Ishikawa (cell line): ENCODE results near the gene DCTN1.

Experiments used
- CEBPB ChIP-seq: IDR thresholded peaks from 2 replicates; pipeline ENCODE4 v1.6.1; 2012
- CREB1 ChIP-seq: IDR thresholded peaks from 2 replicates; pipeline ENCODE4 v1.6.1; 2012; ENCODE audit warnings: low read depth
- EGR1 ChIP-seq: IDR thresholded peaks from 2 replicates; pipeline ENCODE4 v1.6.1; 2012
- EP300 ChIP-seq: IDR thresholded peaks from 2 replicates; pipeline ENCODE4 v1.6.1; 2012; ENCODE audit warnings: borderline replicate concordance
- FOXM1 ChIP-seq: IDR thresholded peaks from 2 replicates; pipeline ENCODE4 v1.6.1; 2012; ENCODE audit warnings: low read depth, borderline replicate concordance
- MAX ChIP-seq: IDR thresholded peaks from 2 replicates; pipeline ENCODE4 v1.6.1; 2012
- NFIC ChIP-seq: IDR thresholded peaks from 2 replicates; pipeline ENCODE4 v1.6.1; 2012
- RAD21 ChIP-seq: IDR thresholded peaks from 2 replicates; pipeline ENCODE4 v1.6.1; 2012; ENCODE audit warnings: low read depth
- TAF1 ChIP-seq: IDR thresholded peaks from 2 replicates; pipeline ENCODE4 v1.6.1; 2012; ENCODE audit warnings: low read depth, mild to moderate bottlenecking
- TCF12 ChIP-seq: IDR thresholded peaks from 2 replicates; pipeline ENCODE4 v1.6.1; 2012; ENCODE audit warnings: low read depth
- TEAD4 ChIP-seq: IDR thresholded peaks from 2 replicates; pipeline ENCODE4 v1.6.1; 2012
- USF1 ChIP-seq: IDR thresholded peaks from 2 replicates; pipeline ENCODE4 v1.6.1; 2012
- YY1 ChIP-seq: IDR thresholded peaks from 2 replicates; pipeline ENCODE4 v1.6.1; 2012; ENCODE audit warnings: low read depth
- ZBTB7A ChIP-seq: IDR thresholded peaks from 2 replicates; pipeline ENCODE4 v1.6.1; 2012; ENCODE audit warnings: low read depth
- TF ChIP-seq, protein P1 (sequence below): IDR thresholded peaks from 2 replicates; pipeline ENCODE4 v1.6.1; 2012; ENCODE audit warnings: low read depth, mild to moderate bottlenecking

The DCTN1 gene

DNA sequence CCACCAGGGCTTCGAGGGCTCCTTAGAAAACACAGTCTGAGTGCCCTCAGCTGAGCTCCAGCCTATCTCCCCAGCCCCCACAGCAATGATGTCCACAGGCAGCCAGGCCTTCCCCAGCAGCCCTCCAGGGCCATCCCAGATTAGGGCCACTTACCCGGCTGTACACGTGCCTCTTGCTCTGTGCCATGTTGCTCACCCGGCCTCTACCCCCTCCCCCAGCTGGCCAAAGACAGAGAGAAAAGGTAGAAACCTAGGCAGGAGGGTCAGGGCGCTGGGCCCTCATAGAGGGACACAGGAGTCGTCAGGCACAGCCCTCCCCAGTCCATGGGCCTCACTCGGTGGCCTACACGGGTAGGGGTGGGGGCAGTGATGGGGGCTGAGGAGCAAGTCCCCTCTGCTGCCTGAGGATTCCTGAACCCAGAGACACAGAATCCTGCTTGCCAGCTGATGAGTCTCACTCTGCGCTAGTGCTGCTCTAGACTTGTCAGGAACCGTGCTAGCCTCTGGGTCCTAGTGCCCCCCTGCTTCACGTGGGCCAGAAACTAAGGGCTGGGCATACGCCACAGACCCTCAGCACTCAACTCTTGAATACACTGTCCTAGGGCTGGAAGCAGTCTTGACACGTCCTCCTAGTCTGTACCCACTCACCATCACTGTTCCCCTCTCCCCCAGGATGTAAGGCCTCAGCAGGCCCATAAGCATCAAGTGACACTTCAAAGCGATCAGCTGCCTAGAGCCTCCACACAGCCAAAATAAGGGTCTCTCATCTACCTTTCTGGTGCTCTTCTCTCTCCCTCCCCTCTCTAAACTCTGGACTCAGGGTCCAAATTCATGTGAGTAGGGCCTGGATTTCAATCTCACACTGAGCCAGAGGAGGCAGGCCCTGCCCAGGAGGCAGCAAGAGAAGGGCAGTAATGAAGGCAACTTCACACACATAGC is at the start of gene DCTN1:
TSS of gene DCTN1 (minus strand) at position 461 of the 939 bp plus-strand sequence. CDS start at position 187, 274 bp downstream.
- peak; percentile 19; the same call in 1 of the 2 replicates for TF ChIP-seq MAX
- TF ChIP-seq, protein P1, sequence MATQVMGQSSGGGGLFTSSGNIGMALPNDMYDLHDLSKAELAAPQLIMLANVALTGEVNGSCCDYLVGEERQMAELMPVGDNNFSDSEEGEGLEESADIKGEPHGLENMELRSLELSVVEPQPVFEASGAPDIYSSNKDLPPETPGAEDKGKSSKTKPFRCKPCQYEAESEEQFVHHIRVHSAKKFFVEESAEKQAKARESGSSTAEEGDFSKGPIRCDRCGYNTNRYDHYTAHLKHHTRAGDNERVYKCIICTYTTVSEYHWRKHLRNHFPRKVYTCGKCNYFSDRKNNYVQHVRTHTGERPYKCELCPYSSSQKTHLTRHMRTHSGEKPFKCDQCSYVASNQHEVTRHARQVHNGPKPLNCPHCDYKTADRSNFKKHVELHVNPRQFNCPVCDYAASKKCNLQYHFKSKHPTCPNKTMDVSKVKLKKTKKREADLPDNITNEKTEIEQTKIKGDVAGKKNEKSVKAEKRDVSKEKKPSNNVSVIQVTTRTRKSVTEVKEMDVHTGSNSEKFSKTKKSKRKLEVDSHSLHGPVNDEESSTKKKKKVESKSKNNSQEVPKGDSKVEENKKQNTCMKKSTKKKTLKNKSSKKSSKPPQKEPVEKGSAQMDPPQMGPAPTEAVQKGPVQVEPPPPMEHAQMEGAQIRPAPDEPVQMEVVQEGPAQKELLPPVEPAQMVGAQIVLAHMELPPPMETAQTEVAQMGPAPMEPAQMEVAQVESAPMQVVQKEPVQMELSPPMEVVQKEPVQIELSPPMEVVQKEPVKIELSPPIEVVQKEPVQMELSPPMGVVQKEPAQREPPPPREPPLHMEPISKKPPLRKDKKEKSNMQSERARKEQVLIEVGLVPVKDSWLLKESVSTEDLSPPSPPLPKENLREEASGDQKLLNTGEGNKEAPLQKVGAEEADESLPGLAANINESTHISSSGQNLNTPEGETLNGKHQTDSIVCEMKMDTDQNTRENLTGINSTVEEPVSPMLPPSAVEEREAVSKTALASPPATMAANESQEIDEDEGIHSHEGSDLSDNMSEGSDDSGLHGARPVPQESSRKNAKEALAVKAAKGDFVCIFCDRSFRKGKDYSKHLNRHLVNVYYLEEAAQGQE, result no peak

- TF ChIP-seq FOXM1 (no peak), TAF1 (no peak), ZBTB7A (no peak), YY1 (no peak), NFIC (no peak), CEBPB (no peak), USF1 (no peak), CREB1 (no peak), EGR1 (no peak), TCF12 (no peak), MAX (no peak), EP300 (no peak), RAD21 (no peak), TEAD4 (no peak)
- TF ChIP-seq, protein P1, result no peak
Observed at GRCh38 chr2:74428675-74429074, 48.6 kb upstream of the DCTN1 start.

GRCh38 chr2:74427551-74427950 is 47.4 kb upstream of the DCTN1 start:
- TF ChIP-seq TAF1 (no peak), USF1 (no peak), EGR1 (no peak), FOXM1 (no peak), RAD21 (no peak), YY1 (no peak), NFIC (no peak), CEBPB (no peak), TCF12 (no peak), CREB1 (no peak), EP300 (no peak), ZBTB7A (no peak), MAX (no peak), TEAD4 (no peak)
- TF ChIP-seq, protein P1, result no peak

- TF ChIP-seq CREB1 (no peak), MAX (no peak), NFIC (no peak), EGR1 (no peak), RAD21 (no peak), EP300 (no peak), TEAD4 (no peak), ZBTB7A (no peak), TCF12 (no peak), USF1 (no peak), TAF1 (no peak), YY1 (no peak), CEBPB (no peak)
- TF ChIP-seq, protein P1, result no peak
Observed at GRCh38 chr2:74426181-74426758, 46.2 kb upstream of the DCTN1 start.
